Caco-2 (cell line): Measurements from ENCODE around the gene GTPBP3. TPM values are rescaled to one million over a fixed set of nuclear protein-coding genes. Genes with fewer than 3 reads are reported as not detected.

Experiments
- BruUV-seq: library from RNA; stranded (reverse); fragments of 400-500 nt; replicated peaks from 2 replicates; lab custom pipeline; 2021; lab: Mats Ljungman, UMichigan
- CTCF ChIA-PET: fragments of 300-600 bp; sonication (Branson Sonifier 250); formaldehyde crosslinking; loops from one replicate; lab custom pipeline; 2022; ENCODE audit warnings: antibody characterized with exemption; lab: Charles Lee
- POLR2A ChIA-PET: fragments of 300-600 bp; sonication (Branson Sonifier 250); formaldehyde crosslinking; loops from one replicate; lab custom pipeline; 2022; ENCODE audit warnings: antibody characterized with exemption; lab: Charles Lee
- DNase-seq, 2 experiments: peaks; one replicate each; pipeline versions ENCODE4 v3.0.0 to v3.0.0-alpha.2; 2020 to 2022
- H3K27me3 ChIP-seq: replicated peaks from 2 replicates; pipeline ENCODE4 v1.6.0; 2011; ENCODE audit warnings: low read length; ENCODE audit not compliant: control insufficient read depth, insufficient read depth
- H3K36me3 ChIP-seq: 2 replicates; pipeline ENCODE4 v1.5.1; 2011; ENCODE audit warnings: low read length; ENCODE audit not compliant: control insufficient read depth, insufficient read depth
- H3K4me1 ChIP-seq: fragments of 250-450 bp; sonication (Bioruptor Pico); 2 replicates; pipeline ENCODE4 v1.5.1; 2020; ENCODE audit warnings: mild to moderate bottlenecking
- H3K4me3 ChIP-seq: 2 replicates; pipeline ENCODE4 v1.5.1; 2011; ENCODE audit warnings: low read depth, mild to moderate bottlenecking, control low read depth, low read length
- H3K9me3 ChIP-seq: fragments of 250-450 bp; sonication (Bioruptor Pico); 2 replicates; pipeline ENCODE4 v1.5.1; 2020; ENCODE audit warnings: mild to moderate bottlenecking, moderate library complexity
- H3K27ac Mint-ChIP-seq: one replicate; pipeline ENCODE4 v1.8.0; 2022; ENCODE audit warnings: mixed read lengths; ENCODE audit not compliant: unreplicated experiment
- H3K27me3 Mint-ChIP-seq: one replicate; pipeline ENCODE4 v1.8.0; 2022; ENCODE audit warnings: mixed read lengths; ENCODE audit not compliant: insufficient read depth, unreplicated experiment
- H3K36me3 Mint-ChIP-seq: one replicate; pipeline ENCODE4 v1.8.0; 2022; ENCODE audit warnings: mild to moderate bottlenecking, mixed read lengths; ENCODE audit not compliant: insufficient read depth, unreplicated experiment
- H3K4me1 Mint-ChIP-seq: one replicate; pipeline ENCODE4 v1.8.0; 2022; ENCODE audit warnings: low read depth, mixed read lengths; ENCODE audit not compliant: unreplicated experiment
- H3K4me3 Mint-ChIP-seq: one replicate; pipeline ENCODE4 v1.8.0; 2022; ENCODE audit warnings: mild to moderate bottlenecking, moderate library complexity, mixed read lengths; ENCODE audit not compliant: unreplicated experiment
- H3K9me3 Mint-ChIP-seq: one replicate; pipeline ENCODE4 v1.8.0; 2022; ENCODE audit warnings: mixed read lengths; ENCODE audit not compliant: unreplicated experiment
- intact Hi-C: fragments of 100-400 bp; cut with micrococcal nuclease; formaldehyde crosslinking; loops from one replicate; pipeline ENCODE4 v1.10.0; 2022; ENCODE audit not compliant: unreplicated experiment
- total RNA-seq: library from RNA; stranded (reverse); gene quantifications from 2 replicates; pipeline ENCODE4 v1.2.3, GENCODE V29; 2022
- TF ChIP-seq, protein P1 (sequence below), 2 experiments: fragments of 200-600 bp in 1 of 2; IDR thresholded peaks; 1 replicate in 1 of 2; 2 replicates in 1 of 2; pipeline versions ENCODE4 v1.5.1 to v1.8.0; 2011 to 2022; ENCODE audit warnings: antibody characterized with exemption in 1 of 2, control low read depth in 1 of 2, inconsistent platforms in 1 of 2, low read depth in 1 of 2, low read length in 1 of 2, mild to moderate bottlenecking in 1 of 2, moderate library complexity in 1 of 2; ENCODE audit not compliant: insufficient read depth in 1 of 2, severe bottlenecking in 1 of 2, unreplicated experiment in 1 of 2

The GTPBP3 gene
- total RNA-seq, 1 experiment from 2014 or later: 50.7 TPM

- H3K4me3 ChIP-seq: no peak overlapping the region
- no peak overlapping the region for H3K4me3 Mint-ChIP-seq
- no peak for DNase-seq
- TF ChIP-seq, protein P1, sequence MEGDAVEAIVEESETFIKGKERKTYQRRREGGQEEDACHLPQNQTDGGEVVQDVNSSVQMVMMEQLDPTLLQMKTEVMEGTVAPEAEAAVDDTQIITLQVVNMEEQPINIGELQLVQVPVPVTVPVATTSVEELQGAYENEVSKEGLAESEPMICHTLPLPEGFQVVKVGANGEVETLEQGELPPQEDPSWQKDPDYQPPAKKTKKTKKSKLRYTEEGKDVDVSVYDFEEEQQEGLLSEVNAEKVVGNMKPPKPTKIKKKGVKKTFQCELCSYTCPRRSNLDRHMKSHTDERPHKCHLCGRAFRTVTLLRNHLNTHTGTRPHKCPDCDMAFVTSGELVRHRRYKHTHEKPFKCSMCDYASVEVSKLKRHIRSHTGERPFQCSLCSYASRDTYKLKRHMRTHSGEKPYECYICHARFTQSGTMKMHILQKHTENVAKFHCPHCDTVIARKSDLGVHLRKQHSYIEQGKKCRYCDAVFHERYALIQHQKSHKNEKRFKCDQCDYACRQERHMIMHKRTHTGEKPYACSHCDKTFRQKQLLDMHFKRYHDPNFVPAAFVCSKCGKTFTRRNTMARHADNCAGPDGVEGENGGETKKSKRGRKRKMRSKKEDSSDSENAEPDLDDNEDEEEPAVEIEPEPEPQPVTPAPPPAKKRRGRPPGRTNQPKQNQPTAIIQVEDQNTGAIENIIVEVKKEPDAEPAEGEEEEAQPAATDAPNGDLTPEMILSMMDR (IDR thresholded peaks at IDR 0.05; ENCODE audit: insufficient read depth in 1 of 2, low read depth in 1 of 2, low read length in 1 of 2, severe bottlenecking in 1 of 2, unreplicated experiment in 1 of 2): no peak
- H3K36me3 Mint-ChIP-seq: peaks cover 5% of the 10 kb centered on the region
- H3K27me3 ChIP-seq: no peaks in the 10 kb centered on the region
- H3K4me1 ChIP-seq: no peaks in the 10 kb centered on the region
- POLR2A ChIA-PET: no interaction called here
- H3K9me3 Mint-ChIP-seq: no peaks in the 10 kb centered on the region
- no TSS peak for BruUV-seq
- CTCF ChIA-PET: no interaction called here
- H3K9me3 ChIP-seq: no peaks in the 10 kb centered on the region
- no peak overlapping the region for H3K27ac Mint-ChIP-seq
- no peaks in the 10 kb centered on the region for H3K36me3 ChIP-seq
- peaks cover 6% of the 10 kb centered on the region for H3K27me3 Mint-ChIP-seq
- H3K4me1 Mint-ChIP-seq: no peaks in the 10 kb centered on the region
- intact Hi-C loops: loop anchor here (5.0 kb wide), 1 partner anchor 119 kb away; no protein-coding TSS in a partner anchor
Measured at GRCh38 chr19:17347877-17348276, 10.5 kb downstream of the GTPBP3 start.

GRCh38 chr19:17348700-17349099 lies 11.3 kb downstream of the GTPBP3 start:
- no peaks in the 10 kb centered on the region for H3K4me1 Mint-ChIP-seq
- H3K9me3 ChIP-seq: no peaks in the 10 kb centered on the region
- no peaks in the 10 kb centered on the region for H3K36me3 ChIP-seq
- TF ChIP-seq, protein P1 (IDR thresholded peaks at IDR 0.05; ENCODE audit: insufficient read depth in 1 of 2, low read depth in 1 of 2, low read length in 1 of 2, severe bottlenecking in 1 of 2, unreplicated experiment in 1 of 2): no peak
- H3K4me3 Mint-ChIP-seq: no peak overlapping the region
- BruUV-seq: no TSS peak
- no peaks in the 10 kb centered on the region for H3K4me1 ChIP-seq
- intact Hi-C loops: loop anchor here (5.0 kb wide), 1 partner anchor 119 kb away; no protein-coding TSS in a partner anchor
- H3K27me3 ChIP-seq: no peaks in the 10 kb centered on the region
- ChIA-PET POLR2A (no interaction called here), CTCF (no interaction called here)
- no peak overlapping the region for H3K27ac Mint-ChIP-seq
- H3K27me3 Mint-ChIP-seq: peaks cover 6% of the 10 kb centered on the region
- no peaks in the 10 kb centered on the region for H3K9me3 Mint-ChIP-seq
- DNase-seq: no peak
- no peak overlapping the region for H3K4me3 ChIP-seq
- H3K36me3 Mint-ChIP-seq: peaks cover 5% of the 10 kb centered on the region

GRCh38 chr19:17351815-17352435 lies 14.6 kb downstream of the GTPBP3 start:
- Histone ChIP-seq H3K27me3 (no peaks in the 10 kb centered on the region), H3K4me1 (no peaks in the 10 kb centered on the region), H3K36me3 (no peaks in the 10 kb centered on the region), H3K4me3 (no peak overlapping the region), H3K9me3 (no peaks in the 10 kb centered on the region)
- TF ChIP-seq, protein P1 (IDR thresholded peaks at IDR 0.05; ENCODE audit: insufficient read depth in 1 of 2, low read depth in 1 of 2, low read length in 1 of 2, severe bottlenecking in 1 of 2, unreplicated experiment in 1 of 2): no peak
- no peaks in the 10 kb centered on the region for H3K9me3 Mint-ChIP-seq
- DNase-seq: no peak
- no peaks in the 10 kb centered on the region for H3K4me1 Mint-ChIP-seq
- no peak overlapping the region for H3K4me3 Mint-ChIP-seq
- intact Hi-C loops: no loop called here
- H3K36me3 Mint-ChIP-seq: no peaks in the 10 kb centered on the region
- peaks cover 6% of the 10 kb centered on the region for H3K27me3 Mint-ChIP-seq
- POLR2A ChIA-PET: no interaction called here
- no TSS peak for BruUV-seq
- H3K27ac Mint-ChIP-seq: no peak overlapping the region
- CTCF ChIA-PET: no interaction called here
